Hepatocyte (in vitro differentiated cells): ENCODE data around the gene SLC12A4. TPM values are rescaled to one million over a fixed set of nuclear protein-coding genes. Genes with fewer than 3 reads are reported as not detected.

ENCODE experiments used
- DNase-seq: peaks from one replicate; pipeline ENCODE4 v3.0.0-alpha.2; 2016; ENCODE audit warnings: low spot score
- H2AFZ ChIP-seq: fragments of 200-600 bp; sonication (generic); 2 replicates; pipeline ENCODE4 v1.6.0; 2016; ENCODE audit warnings: antibody characterized with exemption, mild to moderate bottlenecking
- H3K27ac ChIP-seq: fragments of 200-600 bp; sonication (generic); 2 replicates; pipeline ENCODE4 v1.5.1; 2016; ENCODE audit warnings: mild to moderate bottlenecking
- H3K27me3 ChIP-seq: fragments of 200-600 bp; sonication (generic); 2 replicates; pipeline ENCODE4 v1.6.1; 2016
- H3K36me3 ChIP-seq: fragments of 200-600 bp; sonication (generic); replicated peaks from 2 replicates; pipeline ENCODE4 v1.5.1; 2016; ENCODE audit warnings: low read depth; ENCODE audit not compliant: insufficient read depth
- H3K4me1 ChIP-seq: fragments of 200-600 bp; sonication (generic); 2 replicates; pipeline ENCODE4 v1.5.1; 2016; ENCODE audit warnings: mild to moderate bottlenecking, moderate library complexity; ENCODE audit not compliant: insufficient read depth
- H3K4me2 ChIP-seq: fragments of 200-600 bp; sonication (generic); 2 replicates; pipeline ENCODE4 v1.6.0; 2016
- H3K4me3 ChIP-seq: fragments of 200-600 bp; sonication (generic); 2 replicates; pipeline ENCODE4 v1.5.1; 2016; ENCODE audit warnings: mild to moderate bottlenecking
- H3K79me2 ChIP-seq: fragments of 200-600 bp; sonication (generic); 2 replicates; pipeline ENCODE4 v1.6.0; 2017; ENCODE audit warnings: mild to moderate bottlenecking
- H3K9me2 ChIP-seq: fragments of 200-600 bp; sonication (generic); replicated peaks from 2 replicates; pipeline ENCODE4 v1.6.0; 2017; ENCODE audit warnings: mild to moderate bottlenecking; ENCODE audit not compliant: insufficient read depth
- H3K9me3 ChIP-seq: fragments of 200-600 bp; sonication (generic); 2 replicates; pipeline ENCODE4 v1.5.1; 2016; ENCODE audit warnings: low read depth, mild to moderate bottlenecking
- H4K20me1 ChIP-seq: fragments of 200-600 bp; sonication (generic); 2 replicates; pipeline ENCODE4 v1.6.0; 2016; ENCODE audit warnings: mild to moderate bottlenecking; ENCODE audit not compliant: insufficient read depth, poor library complexity, severe bottlenecking
- EZH2 ChIP-seq: fragments of 200-600 bp; sonication (generic); IDR thresholded peaks from 2 replicates; pipeline ENCODE4 v1.6.1; 2016; ENCODE audit warnings: antibody characterized with exemption, mild to moderate bottlenecking, borderline replicate concordance
- EZH2phosphoT487 ChIP-seq: fragments of 200-600 bp; sonication (generic); IDR thresholded peaks from one replicate; pipeline ENCODE4 v1.6.1; 2018; ENCODE audit warnings: antibody characterized with exemption, mild to moderate bottlenecking, low read depth, moderate library complexity; ENCODE audit not compliant: unreplicated experiment, severe bottlenecking
- WGBS: methylation state at CpG from one replicate; pipeline ENCODE4 v1.1.6; 2016; ENCODE audit warnings: low lambda C conversion rate; ENCODE audit errors: missing lambda C conversion rate; 5-methylcytosine and 5-hydroxymethylcytosine counted together
- polyA plus RNA-seq: library from polyadenylated mRNA; unstranded; fragments of >200 nt; fragmentation: Nextera tagmentation; extraction: Ambion mirVana; gene quantifications from 2 replicates; pipeline ENCODE4 v1.2.1, GENCODE V29; 2016
- total RNA-seq: library from RNA; depleted of rRNA; stranded (reverse); fragments of >200 nt; gene quantifications from 2 replicates; pipeline ENCODE4 v1.2.3, GENCODE V29; 2014
- TF ChIP-seq, protein P1 (sequence below): fragments of 200-600 bp; sonication (generic); IDR thresholded peaks from 2 replicates; pipeline ENCODE4 v1.5.1; 2016; ENCODE audit warnings: antibody characterized with exemption, mild to moderate bottlenecking; ENCODE audit not compliant: poor library complexity

The SLC12A4 gene
- total and polyA plus RNA-seq, 2 experiments from 2014 or later: 55.2 to 63.9 TPM

- no peak overlapping the region for H2AFZ ChIP-seq
- H3K27me3 ChIP-seq: no peaks in the 10 kb centered on the region
- H3K36me3 ChIP-seq: no peaks in the 10 kb centered on the region
- H3K4me3 ChIP-seq: no peak overlapping the region
- no peak for DNase-seq
- peaks cover 36% of the 10 kb centered on the region for H3K79me2 ChIP-seq
- 78% methylated on average over 5 of the region's 5 CpGs for WGBS
- H3K9me2 ChIP-seq: no peaks in the 10 kb centered on the region
- peaks cover 4% of the 10 kb centered on the region for H3K4me1 ChIP-seq
- TF ChIP-seq EZH2: no peak
- TF ChIP-seq, protein P1, sequence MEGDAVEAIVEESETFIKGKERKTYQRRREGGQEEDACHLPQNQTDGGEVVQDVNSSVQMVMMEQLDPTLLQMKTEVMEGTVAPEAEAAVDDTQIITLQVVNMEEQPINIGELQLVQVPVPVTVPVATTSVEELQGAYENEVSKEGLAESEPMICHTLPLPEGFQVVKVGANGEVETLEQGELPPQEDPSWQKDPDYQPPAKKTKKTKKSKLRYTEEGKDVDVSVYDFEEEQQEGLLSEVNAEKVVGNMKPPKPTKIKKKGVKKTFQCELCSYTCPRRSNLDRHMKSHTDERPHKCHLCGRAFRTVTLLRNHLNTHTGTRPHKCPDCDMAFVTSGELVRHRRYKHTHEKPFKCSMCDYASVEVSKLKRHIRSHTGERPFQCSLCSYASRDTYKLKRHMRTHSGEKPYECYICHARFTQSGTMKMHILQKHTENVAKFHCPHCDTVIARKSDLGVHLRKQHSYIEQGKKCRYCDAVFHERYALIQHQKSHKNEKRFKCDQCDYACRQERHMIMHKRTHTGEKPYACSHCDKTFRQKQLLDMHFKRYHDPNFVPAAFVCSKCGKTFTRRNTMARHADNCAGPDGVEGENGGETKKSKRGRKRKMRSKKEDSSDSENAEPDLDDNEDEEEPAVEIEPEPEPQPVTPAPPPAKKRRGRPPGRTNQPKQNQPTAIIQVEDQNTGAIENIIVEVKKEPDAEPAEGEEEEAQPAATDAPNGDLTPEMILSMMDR: no peak
- TF ChIP-seq EZH2phosphoT487: no peak
- H4K20me1 ChIP-seq: peaks cover 40% of the 10 kb centered on the region
- no peak overlapping the region for H3K27ac ChIP-seq
- H3K9me3 ChIP-seq: no peaks in the 10 kb centered on the region
- no peak overlapping the region for H3K4me2 ChIP-seq
These were observed 46.2 kb downstream of the SLC12A4 start for GRCh38 chr16:67922221-67922620.

- H4K20me1 ChIP-seq: peaks cover 38% of the 10 kb centered on the region
- no peaks in the 10 kb centered on the region for H3K27me3 ChIP-seq
- no peak overlapping the region for H2AFZ ChIP-seq
- TF ChIP-seq EZH2 (no peak), EZH2phosphoT487 (no peak)
- TF ChIP-seq, protein P1: no peak
- H3K79me2 ChIP-seq: peaks cover 54% of the 10 kb centered on the region
- no peak overlapping the region for H3K27ac ChIP-seq
- H3K36me3 ChIP-seq: no peaks in the 10 kb centered on the region
- H3K4me3 ChIP-seq: no peak overlapping the region
- peaks cover 4% of the 10 kb centered on the region for H3K4me1 ChIP-seq
- no peaks in the 10 kb centered on the region for H3K9me3 ChIP-seq
- DNase-seq: no peak
- 97% methylated on average over 6 of the region's 6 CpGs for WGBS
- H3K4me2 ChIP-seq: no peak overlapping the region
- no peaks in the 10 kb centered on the region for H3K9me2 ChIP-seq
These were observed 48.7 kb downstream of the SLC12A4 start for GRCh38 chr16:67919622-67920221.

DNA sequence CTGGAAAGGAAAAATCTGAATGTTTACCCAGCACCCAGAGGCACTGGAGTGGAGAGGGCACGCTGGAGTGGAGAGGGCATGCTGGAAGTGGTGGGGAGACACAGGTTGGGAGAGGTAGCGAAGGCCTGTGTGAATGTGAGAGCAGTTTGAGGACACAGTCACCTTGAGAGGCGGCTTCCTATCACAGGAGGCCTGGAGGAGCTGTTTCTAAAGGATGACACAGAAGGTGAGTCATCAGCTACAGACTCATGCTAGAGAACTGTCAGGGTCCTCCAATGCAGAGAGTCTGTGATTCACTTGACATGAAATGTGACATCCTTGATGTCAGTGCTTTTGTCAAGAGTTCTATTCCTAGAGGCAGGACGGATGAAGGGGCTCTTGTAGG lies 50.6 kb downstream of the SLC12A4 start:
- Histone ChIP-seq H3K79me2 (peaks cover 56% of the 10 kb centered on the region), H3K9me3 (no peaks in the 10 kb centered on the region), H3K36me3 (no peaks in the 10 kb centered on the region), H3K9me2 (no peaks in the 10 kb centered on the region), H3K4me2 (no peak overlapping the region), H2AFZ (no peak overlapping the region), H3K27ac (peak overlapping the region; percentile 55), H3K4me1 (peaks cover 4% of the 10 kb centered on the region), H4K20me1 (peaks cover 32% of the 10 kb centered on the region), H3K4me3 (no peak overlapping the region), H3K27me3 (no peaks in the 10 kb centered on the region)
- DNase-seq: peak; percentile 77
- TF ChIP-seq EZH2phosphoT487 (no peak), EZH2 (no peak)
- TF ChIP-seq, protein P1: no peak
- WGBS: 82% methylated on average over 4 of the region's 4 CpGs
